ENCODE data around the gene SLC38A1.

DNA sequence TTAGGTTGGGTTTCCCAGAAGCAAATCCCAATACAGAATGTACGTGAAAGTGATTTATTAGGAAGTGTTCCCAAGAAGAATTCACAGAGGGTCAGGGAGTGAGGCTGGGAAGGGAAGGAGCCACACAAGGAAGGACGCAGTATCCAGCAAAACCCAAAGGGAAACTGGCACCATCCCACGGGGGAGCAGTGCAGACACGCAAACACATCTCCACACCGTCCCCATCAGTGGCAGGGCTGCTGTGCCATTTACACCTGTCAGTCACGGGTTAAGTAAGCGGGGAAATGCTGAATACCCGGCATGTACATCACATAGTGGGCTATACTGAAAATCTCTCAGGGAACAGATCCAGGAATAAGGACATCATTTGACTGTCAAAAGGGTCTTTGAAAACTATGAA is 93.9 kb downstream of the SLC38A1 start:
- TF ChIP-seq TAF1 (IDR thresholded peaks at IDR 0.05; ENCODE audit: borderline replicate concordance, insufficient read depth, low read length), result no peak
- no peak for TF ChIP-seq SIN3A (IDR thresholded peaks at IDR 0.05; ENCODE audit: borderline replicate concordance, insufficient read depth, low read length)
